Measurements from ENCODE around the gene NDUFS7. TPM values are rescaled to one million over a fixed set of nuclear protein-coding genes. Genes with fewer than 3 reads are reported as not detected.
A peak's percentile ranks its signal among the peaks of the same experiment; 100 is the strongest.

The NDUFS7 gene
- total and polyA plus RNA-seq, 10 of the 15 experiments (the other 5 are each of a cell fraction or from before 2014, with no cell fraction given): 5.1 to 282 (median 92.9) TPM

DNA sequence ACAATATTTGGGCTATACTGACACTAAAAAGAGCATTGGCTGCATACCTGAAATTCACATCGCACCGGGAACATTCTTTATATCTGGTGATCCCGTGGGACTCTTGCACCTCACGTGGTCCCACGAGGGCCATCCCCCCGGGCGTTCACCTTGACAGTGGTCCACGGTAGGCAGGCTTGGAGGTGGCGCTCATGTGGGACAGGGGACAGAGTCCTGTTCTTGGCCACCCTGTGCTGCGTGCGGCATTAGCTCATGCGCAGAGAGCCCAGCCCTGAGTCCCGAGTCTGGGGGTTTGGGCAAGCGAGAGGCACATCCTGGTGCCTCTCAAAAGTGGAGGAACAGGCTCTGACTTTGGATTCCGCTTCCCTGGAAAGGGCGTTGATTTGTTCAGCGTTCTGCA lies 10.1 kb downstream of the NDUFS7 start:
- FAIRE-seq: no peak
- ChIA-PET RAD21 (ENCODE audit: unreplicated experiment) (no interaction called here), CTCF (no interaction called here), SMC1A (ENCODE audit: uncharacterized antibody, unreplicated experiment) (no interaction called here), POLR2A (interaction anchor here (0.5 kb wide), 1 partner anchor 301 kb away, joined by 4 read pairs; no protein-coding TSS in a partner anchor)
- no TSS peak for BruUV-seq (replicated peaks)
- in situ Hi-C loops (cut with MboI): no loop called here
- intact Hi-C loops (cut with micrococcal nuclease; ENCODE audit: unreplicated experiment): no loop called here
- no peak for TF ChIP-seq SUPT20H (IDR thresholded peaks at IDR 0.05; ENCODE audit: borderline replicate concordance, control insufficient read depth, low read depth, low read length)
- TF ChIP-seq POLR2AphosphoS5 (IDR thresholded peaks at IDR 0.05; ENCODE audit: low read length): 0 out of 2 replicates have a peak, but pooled peaks have one; percentile 54
- TF ChIP-seq ATF7 (IDR thresholded peaks at IDR 0.05; ENCODE audit: low read depth): no peak
- TF ChIP-seq ATF2 (IDR thresholded peaks at IDR 0.05; ENCODE audit: low read length): no peak
- no peak for TF ChIP-seq RAD51 (IDR thresholded peaks at IDR 0.05)
- no peak for TF ChIP-seq SIX5 (IDR thresholded peaks at IDR 0.05; ENCODE audit: low read depth, low read length, severe bottlenecking)
- TF ChIP-seq HDAC2 (IDR thresholded peaks at IDR 0.05): no peak
- no peak for TF ChIP-seq MXI1 (IDR thresholded peaks at IDR 0.05; ENCODE audit: low read depth, low read length)
- H2AFZ ChIP-seq (ENCODE audit: control insufficient read depth, low read depth, low read length): no peak overlapping the region
- no peaks in the 10 kb centered on the region for H3K9me3 ChIP-seq (replicated peaks; ENCODE audit: control insufficient read depth, insufficient read depth, low read length)
- H3K4me1 ChIP-seq (ENCODE audit: control insufficient read depth, insufficient read depth, low read length): no peaks in the 10 kb centered on the region
- no peaks in the 10 kb centered on the region for H4K20me1 ChIP-seq (ENCODE audit: control insufficient read depth, insufficient read depth)
- no peak overlapping the region for H3K9ac ChIP-seq (ENCODE audit: control insufficient read depth, insufficient read depth, low read length)
- DNase-seq (ENCODE audit: low read depth, low spot score): no peak
- H3K27me3 ChIP-seq (replicated peaks in 1 of 2; ENCODE audit: control insufficient read depth in 2 of 2, insufficient read depth in 2 of 2, low read length in 1 of 2): no peaks in the 10 kb centered on the region
- H3K4me3 ChIP-seq: no peak overlapping the region
- H3K36me3 ChIP-seq (ENCODE audit: control insufficient read depth in 2 of 2, insufficient read depth in 2 of 2, low read length in 1 of 2): peaks cover 6 to 7% of the 10 kb centered on the region in 2 experiments
- ATAC-seq: no peak
- 78% methylated on average over 17 of the region's 17 CpGs for WGBS (ENCODE audit: insufficient coverage, insufficient replicate concordance, low lambda C conversion rate, missing lambda C conversion rate)
- H3K79me2 ChIP-seq (ENCODE audit: control insufficient read depth, insufficient read depth, low read length): no peaks in the 10 kb centered on the region
- H3K27ac ChIP-seq (ENCODE audit: control insufficient read depth, insufficient read depth): no peak overlapping the region
- no peak overlapping the region for H3K4me2 ChIP-seq (ENCODE audit: control insufficient read depth, insufficient read depth)

Measured in GM12878 (cell line).